GM19397 (cell line): ENCODE measurements around the gene GBP6.
"Not testable (repeated sequence)": the region's sequence is repeated elsewhere in the genome, so short reads cannot be mapped to it uniquely, and the experiment has no call there.

Experiments
- ATAC-seq: cut with Tn5 transposase; IDR thresholded peaks from one replicate; pipeline ENCODE4 v1.9.1; 2021; ENCODE audit warnings: mild to moderate bottlenecking, moderate library complexity; ENCODE audit not compliant: unreplicated experiment

GBP6 gene, protein sequence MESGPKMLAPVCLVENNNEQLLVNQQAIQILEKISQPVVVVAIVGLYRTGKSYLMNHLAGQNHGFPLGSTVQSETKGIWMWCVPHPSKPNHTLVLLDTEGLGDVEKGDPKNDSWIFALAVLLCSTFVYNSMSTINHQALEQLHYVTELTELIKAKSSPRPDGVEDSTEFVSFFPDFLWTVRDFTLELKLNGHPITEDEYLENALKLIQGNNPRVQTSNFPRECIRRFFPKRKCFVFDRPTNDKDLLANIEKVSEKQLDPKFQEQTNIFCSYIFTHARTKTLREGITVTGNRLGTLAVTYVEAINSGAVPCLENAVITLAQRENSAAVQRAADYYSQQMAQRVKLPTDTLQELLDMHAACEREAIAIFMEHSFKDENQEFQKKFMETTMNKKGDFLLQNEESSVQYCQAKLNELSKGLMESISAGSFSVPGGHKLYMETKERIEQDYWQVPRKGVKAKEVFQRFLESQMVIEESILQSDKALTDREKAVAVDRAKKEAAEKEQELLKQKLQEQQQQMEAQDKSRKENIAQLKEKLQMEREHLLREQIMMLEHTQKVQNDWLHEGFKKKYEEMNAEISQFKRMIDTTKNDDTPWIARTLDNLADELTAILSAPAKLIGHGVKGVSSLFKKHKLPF

DNA sequence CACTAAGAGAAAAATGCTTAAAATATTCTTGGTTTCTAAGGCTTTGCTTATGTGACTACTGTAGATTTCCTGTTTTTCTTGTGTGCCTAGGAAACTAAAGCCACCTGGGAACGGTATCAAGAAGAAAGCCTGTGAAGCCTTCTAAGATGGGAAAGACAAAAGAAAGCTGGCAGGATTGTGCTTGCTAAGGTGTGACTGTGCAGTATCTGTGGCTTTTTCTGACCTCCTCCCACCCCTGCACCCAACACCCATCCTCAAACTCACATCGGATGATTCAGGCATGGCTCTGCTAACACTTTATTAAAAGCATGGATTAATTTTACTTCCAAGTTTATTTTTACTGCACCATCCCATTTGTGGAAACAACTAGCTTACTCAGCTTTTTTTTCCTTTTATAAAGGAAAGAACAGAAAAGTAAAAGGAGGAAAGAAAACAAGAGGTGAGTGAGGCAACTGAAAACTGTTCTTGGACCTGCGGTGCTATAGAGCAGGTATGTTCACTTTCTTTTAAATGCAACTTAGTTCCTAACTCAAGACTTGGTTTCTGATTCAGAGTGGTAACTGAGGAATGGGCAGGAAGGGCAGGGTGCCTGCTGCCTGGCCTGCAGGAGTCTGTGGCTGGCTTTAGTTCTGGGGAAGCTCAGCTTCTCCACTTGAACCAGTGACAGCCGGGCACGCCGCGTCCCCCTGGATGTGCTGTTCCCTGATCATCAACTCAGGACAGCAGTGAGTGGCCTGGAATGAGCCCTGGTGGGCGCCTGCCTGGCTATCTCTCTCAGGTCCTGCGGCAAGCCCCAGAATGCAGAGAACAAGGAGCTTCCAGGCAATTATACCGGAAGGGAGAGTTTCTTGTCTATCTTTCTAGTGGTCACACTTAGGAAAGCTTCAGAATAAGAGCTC lies at the start of gene GBP6:
GBP6 (plus strand) TSS at position 422 of the 899 bp plus-strand sequence. CDS start 4,493 bp downstream, outside the sequence.
- ATAC-seq: no peak

DNA sequence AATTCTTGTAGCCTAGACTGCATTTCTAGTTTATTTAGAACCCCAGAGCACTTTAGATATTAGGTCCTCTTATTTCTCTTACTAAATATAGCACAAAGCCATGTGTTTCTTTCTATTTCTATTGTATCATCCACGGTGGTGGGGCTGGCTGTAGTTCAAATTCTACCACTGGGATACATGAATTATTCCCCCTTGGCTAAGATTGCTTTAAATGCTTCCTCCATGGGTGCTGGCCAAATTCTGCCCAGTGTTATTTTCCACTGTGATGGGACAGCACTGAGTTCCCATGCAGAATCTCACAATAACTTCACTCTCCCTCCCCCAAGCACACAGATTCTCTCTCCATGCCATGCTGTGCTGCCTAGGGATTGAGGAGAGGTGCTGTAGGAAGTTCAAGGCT lies 41.5 kb upstream of the GBP6 start:
- no peak for ATAC-seq

DNA sequence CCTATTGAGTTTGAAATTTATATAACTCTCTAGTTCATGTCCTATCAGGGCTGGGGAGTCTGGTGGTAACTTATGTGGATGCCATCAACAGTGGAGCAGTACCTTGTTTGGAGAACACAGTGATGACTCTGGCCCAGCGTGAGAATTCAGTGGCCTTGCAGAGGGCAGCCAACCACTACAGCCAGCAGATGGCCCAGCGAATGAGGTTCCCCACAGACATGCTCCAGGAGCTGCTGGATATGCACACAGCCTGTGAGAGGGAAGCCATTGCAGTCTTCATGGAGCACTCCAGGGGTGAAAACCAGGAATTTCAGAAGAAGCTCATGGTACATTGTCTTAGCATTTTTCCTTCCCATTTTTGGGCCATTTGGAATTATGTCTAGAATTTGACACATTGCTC lies 32.0 kb upstream of the GBP6 start:
- no peak for ATAC-seq

DNA sequence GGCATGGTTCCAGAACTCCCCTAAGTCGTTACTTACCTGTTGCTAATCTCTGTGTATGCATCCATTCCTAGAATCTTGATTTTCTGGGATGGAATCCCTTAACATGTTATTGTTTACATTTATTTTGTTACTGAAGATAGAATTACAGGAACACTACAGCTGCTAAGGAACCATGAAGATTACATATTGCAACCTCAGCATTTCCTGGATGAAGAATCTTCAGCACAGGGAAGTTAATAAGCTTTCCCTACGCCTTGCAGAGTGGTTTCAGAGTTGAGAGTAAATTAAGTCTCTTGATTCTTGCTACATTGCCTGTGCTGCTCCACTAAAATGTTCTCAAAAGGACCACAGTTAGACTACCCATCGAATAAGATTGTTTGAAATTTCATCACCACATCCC lies 31.4 kb upstream of the GBP6 start:
- no peak for ATAC-seq

DNA sequence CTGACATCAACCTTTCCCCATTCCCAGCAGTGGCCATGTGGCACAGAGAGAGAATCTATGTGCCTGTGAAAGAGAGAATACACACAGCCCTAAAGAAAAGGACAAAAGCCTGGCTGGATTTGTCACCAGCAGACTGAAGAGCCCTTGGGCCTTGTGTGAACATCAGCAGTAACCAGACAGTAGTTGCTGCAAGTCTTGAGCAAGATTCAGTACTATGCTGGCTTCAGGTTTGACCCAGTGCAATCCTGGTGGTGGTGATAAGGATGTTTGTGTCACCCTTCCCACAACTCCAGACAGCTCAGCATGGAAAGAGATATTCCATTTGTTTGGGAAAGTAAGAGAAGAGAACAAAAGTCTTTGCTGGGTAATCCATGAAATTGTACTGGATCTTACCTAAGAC lies 28.4 kb upstream of the GBP6 start:
- no peak for ATAC-seq

DNA sequence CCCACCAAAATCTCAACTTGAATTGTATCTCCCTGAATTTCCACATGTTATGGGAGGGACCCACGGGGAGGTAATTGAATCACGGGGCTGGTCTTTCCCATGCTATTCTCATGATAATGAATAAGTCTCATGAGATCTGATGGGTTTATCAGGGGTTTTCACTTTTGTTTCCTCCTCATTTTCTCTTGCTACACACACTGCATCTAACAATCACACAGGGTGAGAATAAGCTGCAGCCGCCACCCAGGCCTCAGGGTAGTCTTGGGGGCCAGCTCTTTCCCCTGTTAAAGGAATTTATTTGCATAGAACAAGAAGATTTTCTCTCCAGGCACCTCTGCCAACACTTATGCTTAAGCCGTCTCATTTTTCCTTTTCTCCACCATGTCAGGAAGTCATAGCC lies 26.0 kb upstream of the GBP6 start:
- ATAC-seq: no peak

DNA sequence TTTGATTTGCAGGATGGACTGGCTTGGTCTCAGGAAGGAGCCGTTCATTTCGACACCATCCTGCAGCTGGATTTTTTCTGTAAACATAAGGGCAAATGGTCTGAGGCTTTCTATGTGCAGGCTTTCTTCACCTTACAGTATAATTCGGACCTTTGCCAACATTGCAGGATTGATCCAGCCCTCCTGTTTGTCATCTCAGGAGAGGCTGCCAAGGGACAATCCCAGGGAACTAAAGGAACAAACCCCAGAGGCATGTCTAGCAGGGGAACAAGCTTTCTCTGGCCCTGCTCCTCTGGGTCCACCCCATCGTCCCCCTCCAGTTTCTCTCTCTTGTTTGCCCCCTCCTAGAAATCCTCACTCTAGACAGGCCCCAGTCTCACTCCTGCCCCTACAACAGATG lies 24.8 kb upstream of the GBP6 start:
- ATAC-seq: no peak

DNA sequence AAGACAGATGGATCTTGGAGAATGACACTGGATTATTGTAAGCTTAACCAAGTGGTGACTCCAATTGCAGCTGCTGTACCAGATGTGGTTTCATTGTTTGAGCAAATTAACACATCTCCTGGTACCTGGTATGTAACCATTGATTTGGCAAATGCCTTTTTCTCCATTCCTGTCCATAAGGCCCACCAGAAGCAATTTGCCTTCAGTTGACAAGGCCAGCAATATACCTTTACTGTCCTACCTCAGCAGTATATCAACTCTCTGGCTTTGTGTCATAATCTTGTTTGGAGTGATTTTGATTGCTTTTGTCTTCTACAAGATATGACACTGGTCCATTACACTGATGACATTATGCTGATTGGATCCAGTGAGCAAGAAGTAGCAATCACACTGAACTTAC lies 18.4 kb upstream of the GBP6 start:
- not testable (repeated sequence) for ATAC-seq

DNA sequence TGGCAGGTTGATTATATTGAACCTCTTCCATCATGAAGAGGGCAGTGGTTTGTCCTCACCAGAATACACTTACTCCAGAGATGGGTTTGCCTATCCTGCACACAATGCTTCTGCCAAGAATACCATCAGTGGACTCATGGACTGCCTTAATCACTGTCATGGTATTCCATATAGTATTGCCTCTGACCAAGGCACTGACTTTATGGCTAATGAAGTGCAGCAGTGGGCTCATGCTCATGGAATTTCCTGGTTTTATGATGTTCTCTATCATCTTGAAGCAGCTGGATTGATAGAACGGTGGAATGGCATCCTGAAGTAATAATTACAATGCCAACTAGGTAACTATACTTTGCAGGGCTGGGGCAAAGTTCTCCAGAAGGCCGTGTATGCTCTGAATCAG lies 16.6 kb upstream of the GBP6 start:
- ATAC-seq: no peak

DNA sequence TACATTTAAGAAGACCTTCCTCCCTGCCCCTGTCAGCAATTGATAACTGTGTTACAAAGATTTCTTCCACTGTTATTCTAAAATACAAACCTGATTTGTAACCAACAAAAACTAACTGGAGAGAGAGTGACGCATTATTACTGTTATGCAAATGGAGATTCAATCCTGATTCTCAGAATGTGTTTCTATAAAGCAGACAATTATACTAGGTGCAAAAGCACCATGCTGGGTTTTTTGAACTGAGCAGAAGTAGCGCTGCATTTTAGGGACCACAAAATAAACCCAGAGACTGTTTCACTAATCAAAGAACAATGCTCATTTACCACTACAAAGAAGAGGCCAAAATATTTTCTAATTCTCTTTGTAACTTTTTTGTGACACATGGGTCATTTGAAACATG lies 13.6 kb upstream of the GBP6 start:
- ATAC-seq: no peak

DNA sequence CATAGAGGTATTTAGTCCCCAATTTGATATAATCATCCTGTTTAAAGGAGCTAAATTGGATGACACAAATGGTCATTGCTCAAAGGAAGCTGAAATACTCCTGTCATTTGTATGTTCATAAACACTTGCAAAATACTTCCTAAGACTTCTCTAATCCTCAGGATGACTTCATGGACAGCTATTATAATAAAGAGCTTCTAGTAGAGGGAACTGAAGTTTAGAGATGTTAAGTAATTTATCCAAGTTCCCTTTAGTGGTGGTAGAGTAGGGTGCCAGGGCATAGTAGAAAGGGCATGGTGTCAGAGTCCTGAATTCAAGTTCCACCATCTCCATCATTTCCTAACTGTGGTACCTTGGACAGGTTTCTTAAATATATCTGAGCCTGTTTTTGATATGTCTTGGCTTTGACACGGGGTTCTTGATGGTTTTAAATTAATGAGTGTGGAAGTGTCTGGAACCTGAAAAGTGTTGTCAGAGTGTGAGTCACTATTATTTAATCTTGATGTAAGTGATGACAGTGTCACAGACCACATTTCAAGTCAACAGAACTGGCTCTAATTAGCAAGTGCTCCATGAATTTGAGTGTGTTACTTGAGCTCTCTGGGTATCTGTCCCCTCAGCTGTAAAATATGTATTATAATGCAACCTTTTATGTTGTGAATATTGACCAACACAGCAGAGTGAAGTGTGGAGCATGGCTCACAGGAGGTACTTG lies 12.1 kb upstream of the GBP6 start:
- ATAC-seq: no peak

DNA sequence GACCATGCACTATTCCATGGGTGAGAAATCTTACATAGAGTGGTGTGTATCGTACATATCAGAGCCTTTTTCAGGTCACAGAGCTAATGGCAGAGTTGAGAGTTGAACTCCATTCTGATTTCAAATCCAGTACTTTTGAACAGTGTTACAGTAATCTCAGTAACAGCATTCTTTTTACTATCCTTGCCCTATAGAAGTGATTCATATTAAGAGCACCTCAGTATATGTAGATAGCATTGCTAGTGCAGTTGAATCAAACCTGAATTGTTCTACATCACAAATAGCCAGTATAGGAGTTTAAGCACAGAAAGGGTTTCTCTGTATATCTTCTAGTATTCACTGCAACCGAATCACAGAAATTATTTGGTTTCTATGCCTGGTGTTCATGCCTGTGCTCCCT lies 11.4 kb upstream of the GBP6 start:
- ATAC-seq: no peak

DNA sequence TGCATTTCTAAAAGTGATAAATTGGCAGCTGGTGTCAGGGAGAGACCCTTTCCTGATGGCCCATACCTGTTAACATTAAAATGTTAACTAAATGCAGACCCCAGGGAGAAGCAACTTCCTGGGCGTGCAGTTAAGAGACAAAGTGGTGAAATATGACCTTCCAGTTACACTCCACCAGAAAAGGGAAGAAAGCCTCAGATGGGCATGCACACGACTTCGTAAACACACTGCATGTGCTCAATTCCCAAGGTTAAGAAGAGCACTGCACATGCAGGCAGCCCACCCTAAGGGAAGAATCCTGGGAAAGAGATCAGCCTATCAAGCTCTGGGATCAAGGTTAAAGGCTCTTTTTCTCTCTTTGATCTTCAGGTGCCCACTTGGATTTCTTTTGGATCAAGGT lies 9.7 kb upstream of the GBP6 start:
- no peak for ATAC-seq

DNA sequence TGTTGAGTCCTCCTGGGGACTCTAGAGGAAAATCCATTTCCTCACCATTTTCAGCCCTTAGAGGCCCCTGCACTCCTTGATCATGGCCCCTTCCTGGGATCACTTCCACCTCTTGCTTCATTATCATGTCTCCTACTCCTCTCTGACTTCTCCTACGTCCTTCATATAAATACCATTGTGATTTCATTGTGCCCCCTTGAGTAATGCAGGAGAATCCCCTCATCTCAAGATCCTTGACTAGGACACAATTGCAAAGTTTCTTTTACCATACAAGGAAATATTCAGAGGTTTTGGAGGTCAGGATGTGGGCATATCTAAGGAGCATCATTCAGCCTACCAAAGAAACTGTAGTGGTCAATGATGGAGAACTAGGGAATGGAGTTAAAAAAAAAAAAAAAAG lies 8.8 kb upstream of the GBP6 start:
- no peak for ATAC-seq

DNA sequence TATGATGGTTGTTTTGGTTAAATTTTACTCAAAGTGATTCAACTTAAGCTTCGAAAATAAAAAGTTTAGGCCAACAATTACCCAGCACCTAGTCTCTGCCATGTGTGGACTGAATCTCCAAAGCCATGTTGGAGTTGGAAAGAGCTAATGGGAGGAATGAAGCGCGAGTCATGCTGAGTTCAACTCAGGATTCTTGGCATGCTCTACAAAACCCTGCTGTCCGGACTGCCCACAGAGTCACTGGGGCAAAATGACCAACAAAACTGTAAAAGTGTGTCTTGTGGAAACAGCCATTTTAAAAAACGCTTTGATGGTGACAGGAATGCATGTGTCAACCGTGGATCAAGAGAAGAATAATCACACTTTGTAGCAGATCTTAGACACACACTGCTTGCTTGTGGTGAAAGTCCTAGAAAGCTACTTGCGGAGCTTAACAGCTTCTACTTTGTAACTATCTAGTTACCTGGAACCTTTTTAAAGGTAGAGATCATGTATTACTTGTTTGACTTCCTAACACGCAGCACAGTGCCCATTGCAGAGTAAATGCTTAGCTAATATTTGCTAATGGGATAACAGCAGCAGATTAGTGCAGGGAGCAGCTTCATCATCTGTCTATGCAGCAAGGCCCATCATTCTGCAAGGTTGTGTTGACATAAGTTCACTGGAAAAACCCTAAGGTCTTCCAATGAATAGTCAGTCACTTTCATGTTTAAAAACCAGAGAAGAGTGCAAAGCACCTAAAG lies 7.0 kb upstream of the GBP6 start:
- ATAC-seq: no peak

DNA sequence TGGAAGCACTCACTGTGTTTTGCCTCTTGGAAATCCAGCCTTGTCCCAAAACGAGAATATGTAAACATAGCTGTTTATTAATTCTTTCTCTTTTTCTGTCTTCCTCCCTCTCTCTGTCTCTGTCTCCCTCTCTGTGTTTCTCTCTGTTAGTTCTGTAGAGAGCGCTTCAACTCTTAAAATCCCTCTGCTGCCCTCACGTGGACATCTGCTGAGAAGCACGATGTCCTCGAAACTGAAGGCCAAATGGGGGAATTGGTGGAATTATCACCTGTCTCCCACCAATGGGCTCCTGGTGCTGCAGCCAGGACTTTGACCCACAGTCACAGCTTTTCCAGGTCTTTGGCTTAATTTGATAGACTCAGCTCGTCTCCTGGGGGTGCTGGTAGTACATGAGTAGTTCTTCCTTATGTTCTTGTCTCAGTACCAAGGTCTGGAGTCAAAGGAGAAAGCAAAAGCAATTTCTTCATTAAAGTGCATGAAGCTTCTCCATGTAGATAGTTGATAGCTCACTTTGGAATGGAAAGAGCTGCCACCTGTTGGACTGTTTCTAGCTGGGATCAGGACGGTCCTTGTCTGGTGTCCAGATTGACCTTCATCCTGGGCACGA lies 5.5 kb upstream of the GBP6 start:
- peak; percentile 56 for ATAC-seq

DNA sequence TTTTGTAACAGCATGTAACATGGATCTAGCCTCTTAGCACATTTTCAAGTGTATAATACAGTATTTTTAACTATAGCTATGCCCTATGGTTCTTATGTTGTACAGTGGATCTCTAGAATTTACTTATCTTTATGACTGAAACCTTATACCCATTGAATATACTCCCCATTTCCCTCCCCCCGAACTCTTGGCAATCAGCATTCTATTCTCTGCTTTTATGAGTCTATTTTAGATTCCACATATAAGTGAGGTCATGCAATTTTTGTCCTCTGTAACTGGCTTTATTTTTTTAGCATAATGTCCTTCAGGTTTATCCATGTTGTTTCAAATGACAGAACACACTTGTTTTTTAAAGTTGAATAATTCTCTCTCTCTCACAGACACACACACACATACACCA lies 3.1 kb upstream of the GBP6 start:
- ATAC-seq: no peak

DNA sequence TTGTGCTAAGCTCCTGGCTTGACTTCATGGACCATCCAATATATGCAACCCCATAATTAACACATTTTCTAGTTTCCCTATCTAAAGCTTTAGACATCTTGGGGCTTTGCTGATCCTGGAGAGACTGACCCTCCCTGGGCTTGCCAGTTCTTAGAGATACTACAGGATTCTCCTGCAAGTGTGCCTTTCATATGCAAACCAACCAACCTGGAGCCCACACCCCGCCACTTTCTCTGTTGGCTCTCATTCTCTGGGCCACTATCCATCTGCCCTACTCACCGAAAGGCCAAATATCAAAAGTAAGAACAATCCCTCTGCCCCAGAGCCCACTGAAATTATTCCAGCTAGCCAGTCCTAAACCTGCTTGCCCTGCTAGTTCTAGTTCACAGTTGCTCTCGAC lies 2.2 kb upstream of the GBP6 start:
- no peak for ATAC-seq

DNA sequence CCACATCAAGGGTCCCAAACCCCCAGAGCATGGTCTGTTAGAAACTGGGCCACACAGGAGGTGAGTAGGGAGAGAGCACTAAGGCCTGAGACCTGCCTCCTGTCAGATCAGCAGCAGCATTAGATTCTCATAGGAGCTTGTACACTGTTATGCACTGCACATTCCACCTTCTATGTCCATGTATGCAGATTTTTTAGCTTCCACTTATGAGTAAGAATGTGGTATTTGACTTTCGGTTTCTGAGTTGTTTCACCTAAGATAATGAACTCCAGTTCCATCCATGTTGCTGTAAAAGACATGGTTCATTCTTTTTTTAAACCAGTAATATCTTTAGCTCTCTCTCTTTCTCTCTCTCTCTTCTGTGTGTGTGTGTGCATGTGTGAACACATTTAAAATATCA lies 663 bp upstream of the GBP6 start:
- ATAC-seq: peak; percentile 74
